NK-92 treated with Interleukin-12 subunit alpha and Interleukin-12 subunit beta, amount 100 ng/mL, for 24 hours (cell line): ENCODE data around the gene RBFOX1.

Source experiments
- DNase-seq: peaks from one replicate; lab custom pipeline; 2025; lab: John Stamatoyannopoulos, UW

Gene RBFOX1

DNA sequence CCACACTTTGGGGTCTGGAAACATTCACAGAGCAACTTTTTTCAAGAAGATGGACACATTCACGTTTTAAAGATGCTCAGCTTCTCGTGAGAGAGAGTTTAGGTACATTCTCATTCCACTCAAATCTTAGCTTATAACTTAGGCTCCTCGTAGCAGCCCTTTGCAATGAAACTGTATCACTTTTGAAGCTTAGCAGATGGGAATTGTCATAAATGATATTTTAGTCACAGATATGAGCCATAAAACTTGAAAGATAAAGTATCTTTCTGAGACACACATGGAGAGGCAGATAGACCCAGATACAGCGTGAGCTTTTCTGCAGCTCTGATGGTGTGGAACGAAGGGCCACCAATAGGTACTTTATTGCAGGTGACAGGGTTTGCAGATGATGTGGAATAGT, 41.1 kb downstream of the RBFOX1 start:
- no peak for DNase-seq

GRCh38 chr16:7374614-7375174, 42.0 kb downstream of the RBFOX1 start:
- DNase-seq = no peak

DNA sequence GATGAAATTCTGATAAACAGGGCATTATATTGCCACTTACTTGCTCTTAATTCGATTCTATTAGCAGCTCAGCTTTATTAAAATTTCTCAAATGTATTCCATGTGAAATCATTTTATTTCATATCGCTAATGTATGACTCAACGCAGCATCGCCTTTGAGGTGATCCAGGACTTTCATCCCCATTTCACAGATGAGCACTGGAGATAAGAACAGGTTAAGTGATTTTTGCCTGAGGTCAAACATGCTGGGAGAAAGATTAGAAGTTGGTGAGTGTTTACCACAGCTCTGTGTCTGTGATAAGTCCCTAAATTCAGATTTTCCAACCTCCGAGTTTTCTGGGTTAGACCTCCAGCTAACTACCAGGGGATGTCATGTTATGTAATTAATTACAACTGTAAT, 43.6 kb downstream of the RBFOX1 start:
- no peak for DNase-seq

GRCh38 chr16:7377231-7377630, 44.6 kb downstream of the RBFOX1 start:
- DNase-seq = no peak

- no peak for DNase-seq
These were observed 45.5 kb downstream of the RBFOX1 start for GRCh38 chr16:7378024-7378695.

DNA sequence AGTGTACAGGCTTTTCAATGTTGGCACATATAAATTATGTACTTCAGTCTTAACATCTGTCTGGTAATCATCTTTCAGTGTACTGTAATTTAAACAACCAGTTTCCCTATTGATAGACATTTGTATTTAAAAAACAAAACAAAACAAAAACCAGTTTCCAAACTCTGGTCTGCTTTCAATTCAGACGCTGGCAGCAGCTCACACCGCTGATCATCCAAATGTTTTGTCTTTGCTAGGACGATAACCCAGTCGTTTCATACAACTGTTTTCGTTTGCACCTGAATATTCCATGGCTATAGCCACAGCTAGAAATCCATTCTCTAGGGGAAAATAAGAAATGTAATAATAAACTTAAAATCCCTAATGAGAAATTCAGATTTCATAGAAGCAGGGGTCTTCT, 47.8 kb downstream of the RBFOX1 start:
- DNase-seq = no peak

- DNase-seq = no peak
These were observed 48.3 kb downstream of the RBFOX1 start for GRCh38 chr16:7380911-7381310.

- DNase-seq = no peak
These were observed 49.0 kb downstream of the RBFOX1 start for GRCh38 chr16:7381671-7382070.

- no peak for DNase-seq
These were observed 49.9 kb downstream of the RBFOX1 start for GRCh38 chr16:7382521-7382920.

GRCh38 chr16:7390974-7391373, 58.3 kb downstream of the RBFOX1 start:
- no peak for DNase-seq

GRCh38 chr16:7391694-7392093, 59.0 kb downstream of the RBFOX1 start:
- no peak for DNase-seq

GRCh38 chr16:7392206-7392605, 59.6 kb downstream of the RBFOX1 start:
- DNase-seq = no peak

GRCh38 chr16:7393680-7394079, 61.0 kb downstream of the RBFOX1 start:
- no peak for DNase-seq

GRCh38 chr16:7394720-7395336, 62.2 kb downstream of the RBFOX1 start:
- DNase-seq = no peak

GRCh38 chr16:7397901-7398300, 65.3 kb downstream of the RBFOX1 start:
- no peak for DNase-seq

GRCh38 chr16:7398536-7398935, 65.9 kb downstream of the RBFOX1 start:
- DNase-seq = no peak

- DNase-seq = no peak
These were observed 66.7 kb downstream of the RBFOX1 start for GRCh38 chr16:7399296-7399695.

DNA sequence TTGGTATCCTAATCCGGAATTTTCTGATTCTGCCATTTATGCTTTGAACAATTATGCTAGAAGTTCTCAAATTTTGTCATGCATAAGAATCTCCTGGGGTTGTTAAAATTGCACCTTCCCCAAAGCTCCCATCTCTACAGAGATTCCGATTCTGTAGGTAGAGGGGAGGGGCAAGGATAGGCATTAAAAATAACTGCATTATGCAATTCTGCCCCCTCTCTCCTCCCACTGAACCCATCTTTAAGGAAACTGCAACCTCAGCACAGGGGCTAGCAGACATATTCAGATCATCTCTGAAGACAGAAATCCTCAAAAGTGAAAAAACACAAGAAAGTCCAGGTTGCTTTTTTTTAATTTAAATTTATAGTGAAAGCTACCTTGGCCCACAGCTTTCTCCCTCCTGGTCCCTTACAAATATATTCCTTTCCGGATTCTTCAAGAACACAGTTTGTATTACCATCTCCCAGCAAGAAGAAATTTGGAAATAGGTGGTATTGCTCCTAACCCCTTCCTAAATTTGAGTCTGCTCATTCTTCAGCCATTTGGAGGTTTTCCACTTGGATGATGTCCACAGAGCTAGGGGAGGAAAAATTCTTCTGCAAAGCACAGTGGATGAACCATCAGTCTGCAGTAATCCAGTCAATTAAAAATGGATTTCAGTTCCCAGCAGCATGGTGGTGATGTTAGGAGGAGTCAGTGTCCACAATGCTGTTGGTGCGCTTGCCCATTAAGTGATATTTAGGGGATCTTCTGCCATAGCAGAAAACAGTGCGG, 67.7 kb downstream of the RBFOX1 start:
- no peak for DNase-seq

DNA sequence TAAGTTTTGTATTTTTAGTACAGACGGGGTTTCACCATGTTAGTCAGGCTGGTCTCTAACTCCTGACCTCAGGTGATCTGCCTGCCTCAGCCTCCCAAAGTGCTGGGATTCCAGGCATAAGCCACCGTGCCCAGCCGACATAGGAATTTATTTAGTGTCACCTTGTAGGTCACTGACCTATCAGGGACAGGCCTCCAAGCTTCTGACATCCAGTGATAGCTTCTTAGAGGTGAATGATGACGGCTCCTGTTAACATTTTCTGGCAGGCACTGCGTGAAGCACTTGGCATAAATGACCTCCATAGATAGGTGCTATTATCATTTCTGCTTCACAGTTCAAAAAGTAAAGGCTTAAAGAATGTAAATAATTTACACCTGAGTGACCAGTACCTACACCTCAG, 71.6 kb downstream of the RBFOX1 start:
- no peak for DNase-seq

DNA sequence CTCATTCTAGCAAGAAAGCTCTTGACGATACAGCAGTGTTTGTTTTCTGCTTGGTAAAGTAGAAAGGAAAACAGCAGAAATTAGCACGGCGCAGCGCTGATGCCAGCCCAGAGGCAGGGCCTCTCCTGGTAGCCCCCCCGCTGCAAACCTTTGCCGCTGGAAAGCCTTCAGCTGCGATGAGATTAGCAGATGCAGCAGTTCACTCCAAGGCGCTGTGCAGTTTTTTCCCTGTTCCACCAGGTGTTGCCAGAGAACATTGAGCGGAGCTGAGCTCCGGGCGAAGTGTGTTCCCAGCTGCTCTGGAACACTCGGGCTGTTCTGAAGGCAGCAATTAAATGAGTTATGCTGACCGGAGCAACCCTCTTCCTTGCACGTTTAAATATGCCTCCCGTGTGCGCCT, 72.5 kb downstream of the RBFOX1 start:
- DNase-seq = no peak

GRCh38 chr16:7408700-7409365, 76.2 kb downstream of the RBFOX1 start:
- no peak for DNase-seq

- no peak for DNase-seq
These were observed 86.8 kb downstream of the RBFOX1 start for GRCh38 chr16:7419441-7419840.
